NT2/D1 (cell line): Measurements from ENCODE around the gene ATN1.
"Not testable (repeated sequence)": the region's sequence is repeated elsewhere in the genome, so short reads cannot be mapped to it uniquely, and the experiment has no call there.

Source experiments
- DNase-seq: peaks from one replicate; pipeline ENCODE4 v3.0.0-alpha.2; 2011; ENCODE audit warnings: low read depth, low spot score
- H3K27me3 ChIP-seq: 2 replicates; pipeline ENCODE4 v1.6.0; 2011; ENCODE audit warnings: mild to moderate bottlenecking; ENCODE audit not compliant: insufficient read length, insufficient read depth
- H3K36me3 ChIP-seq: 2 replicates; pipeline ENCODE4 v1.6.1; 2011; ENCODE audit warnings: mild to moderate bottlenecking, low read length, mixed read lengths; ENCODE audit not compliant: insufficient read depth, insufficient read length
- H3K4me1 ChIP-seq: 2 replicates; pipeline ENCODE4 v1.5.1; 2011; ENCODE audit not compliant: insufficient read depth, insufficient read length
- H3K4me3 ChIP-seq: 2 replicates; pipeline ENCODE4 v1.5.1; 2011; ENCODE audit warnings: low read depth; ENCODE audit not compliant: insufficient read length
- H3K9ac ChIP-seq: 2 replicates; pipeline ENCODE4 v1.6.0; 2011; ENCODE audit warnings: low read depth; ENCODE audit not compliant: insufficient read length
- H3K9me3 ChIP-seq: 2 replicates; pipeline ENCODE4 v1.5.1; 2011; ENCODE audit warnings: mild to moderate bottlenecking, low read length; ENCODE audit not compliant: insufficient read depth
- SUZ12 ChIP-seq: IDR thresholded peaks from 2 replicates; pipeline ENCODE4 v1.6.1; 2011; ENCODE audit not compliant: insufficient read length, insufficient read depth; ENCODE audit errors: extremely low read depth
- YY1 ChIP-seq: IDR thresholded peaks from 2 replicates; pipeline ENCODE4 v1.6.1; 2011; ENCODE audit not compliant: insufficient read length, insufficient read depth
- ZNF274 ChIP-seq: IDR thresholded peaks from 2 replicates; pipeline ENCODE4 v1.6.1; 2011; ENCODE audit warnings: mild to moderate bottlenecking, low read depth, low read length

ATN1 gene, protein sequence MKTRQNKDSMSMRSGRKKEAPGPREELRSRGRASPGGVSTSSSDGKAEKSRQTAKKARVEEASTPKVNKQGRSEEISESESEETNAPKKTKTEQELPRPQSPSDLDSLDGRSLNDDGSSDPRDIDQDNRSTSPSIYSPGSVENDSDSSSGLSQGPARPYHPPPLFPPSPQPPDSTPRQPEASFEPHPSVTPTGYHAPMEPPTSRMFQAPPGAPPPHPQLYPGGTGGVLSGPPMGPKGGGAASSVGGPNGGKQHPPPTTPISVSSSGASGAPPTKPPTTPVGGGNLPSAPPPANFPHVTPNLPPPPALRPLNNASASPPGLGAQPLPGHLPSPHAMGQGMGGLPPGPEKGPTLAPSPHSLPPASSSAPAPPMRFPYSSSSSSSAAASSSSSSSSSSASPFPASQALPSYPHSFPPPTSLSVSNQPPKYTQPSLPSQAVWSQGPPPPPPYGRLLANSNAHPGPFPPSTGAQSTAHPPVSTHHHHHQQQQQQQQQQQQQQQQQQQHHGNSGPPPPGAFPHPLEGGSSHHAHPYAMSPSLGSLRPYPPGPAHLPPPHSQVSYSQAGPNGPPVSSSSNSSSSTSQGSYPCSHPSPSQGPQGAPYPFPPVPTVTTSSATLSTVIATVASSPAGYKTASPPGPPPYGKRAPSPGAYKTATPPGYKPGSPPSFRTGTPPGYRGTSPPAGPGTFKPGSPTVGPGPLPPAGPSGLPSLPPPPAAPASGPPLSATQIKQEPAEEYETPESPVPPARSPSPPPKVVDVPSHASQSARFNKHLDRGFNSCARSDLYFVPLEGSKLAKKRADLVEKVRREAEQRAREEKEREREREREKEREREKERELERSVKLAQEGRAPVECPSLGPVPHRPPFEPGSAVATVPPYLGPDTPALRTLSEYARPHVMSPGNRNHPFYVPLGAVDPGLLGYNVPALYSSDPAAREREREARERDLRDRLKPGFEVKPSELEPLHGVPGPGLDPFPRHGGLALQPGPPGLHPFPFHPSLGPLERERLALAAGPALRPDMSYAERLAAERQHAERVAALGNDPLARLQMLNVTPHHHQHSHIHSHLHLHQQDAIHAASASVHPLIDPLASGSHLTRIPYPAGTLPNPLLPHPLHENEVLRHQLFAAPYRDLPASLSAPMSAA (N-terminal part only)

DNA sequence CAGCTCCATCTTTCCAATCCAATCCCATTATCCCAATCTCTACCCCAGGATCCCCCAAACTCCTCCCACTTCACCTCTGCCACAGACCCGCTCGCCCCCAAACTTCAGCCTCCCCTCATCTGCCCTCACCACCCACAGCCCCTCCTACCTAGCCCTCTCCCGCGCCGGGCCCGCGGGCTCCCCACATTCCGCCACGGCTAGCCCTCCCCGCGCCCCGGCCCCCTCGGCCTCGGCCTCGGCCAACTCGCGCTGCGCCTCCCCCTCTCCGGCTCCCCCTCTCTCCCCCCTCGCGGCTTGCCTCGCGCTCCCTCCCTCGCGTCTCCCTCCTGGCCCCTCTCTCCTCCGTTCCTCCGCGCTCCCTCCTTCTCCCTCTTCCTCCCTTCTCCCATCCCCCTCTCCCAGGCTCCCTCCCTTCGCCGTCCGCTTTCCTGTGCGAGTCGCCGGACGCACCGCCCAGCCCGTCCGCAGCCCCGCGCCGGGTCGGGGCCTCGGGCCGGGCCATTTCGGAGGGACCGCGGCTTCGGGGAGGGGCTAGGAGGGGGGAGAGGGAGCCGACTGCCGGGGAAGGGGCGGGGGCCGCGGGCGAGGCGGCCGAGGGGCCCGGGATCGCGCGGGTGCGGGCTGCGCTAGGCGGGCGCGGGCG is at the start of gene ATN1:
ATN1 (plus strand) TSS at position 581 of the 643 bp plus-strand sequence. CDS start 6,043 bp downstream, outside the sequence.
- Histone ChIP-seq H3K4me1 (peaks cover 26% of the 10 kb centered on the region), H3K9ac (peak within 1 kb of the TSS; percentile 94), H3K9me3 (no peaks in the 10 kb centered on the region), H3K27me3 (no peaks in the 10 kb centered on the region), H3K36me3 (peaks cover 40% of the 10 kb centered on the region), H3K4me3 (peak within 1 kb of the TSS; percentile 89)
- TF ChIP-seq YY1 (no peak), SUZ12 (no peak), ZNF274 (no peak)
- peak; percentile 95 for DNase-seq

DNA sequence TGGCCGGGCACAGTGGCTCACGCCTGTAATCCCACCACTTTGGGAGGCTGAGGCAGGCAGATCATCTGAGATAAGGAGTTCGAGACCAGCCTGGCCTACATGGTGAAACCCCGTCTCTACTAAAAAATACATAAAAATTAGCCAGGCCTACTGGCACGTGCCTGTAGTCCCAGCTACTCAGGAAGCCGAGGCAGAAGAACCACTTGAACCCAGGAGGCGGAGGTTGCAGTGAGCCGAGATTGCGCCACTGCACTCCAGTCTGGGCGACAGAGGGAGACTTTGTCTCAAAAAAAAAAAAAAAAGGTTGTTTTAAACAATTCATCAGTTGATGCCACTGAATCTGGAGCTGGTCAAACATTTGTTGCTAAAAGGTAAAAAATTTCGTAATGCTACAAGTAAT is 47.9 kb upstream of the ATN1 start:
- DNase-seq, H3K4me3 ChIP-seq, H3K27me3 ChIP-seq, H3K9me3 ChIP-seq: not testable (repeated sequence)
- peaks cover 17% of the 10 kb centered on the region for H3K4me1 ChIP-seq
- peak overlapping the region; percentile 22 for H3K9ac ChIP-seq
- H3K36me3 ChIP-seq, result peaks cover 29% of the 10 kb centered on the region

DNA sequence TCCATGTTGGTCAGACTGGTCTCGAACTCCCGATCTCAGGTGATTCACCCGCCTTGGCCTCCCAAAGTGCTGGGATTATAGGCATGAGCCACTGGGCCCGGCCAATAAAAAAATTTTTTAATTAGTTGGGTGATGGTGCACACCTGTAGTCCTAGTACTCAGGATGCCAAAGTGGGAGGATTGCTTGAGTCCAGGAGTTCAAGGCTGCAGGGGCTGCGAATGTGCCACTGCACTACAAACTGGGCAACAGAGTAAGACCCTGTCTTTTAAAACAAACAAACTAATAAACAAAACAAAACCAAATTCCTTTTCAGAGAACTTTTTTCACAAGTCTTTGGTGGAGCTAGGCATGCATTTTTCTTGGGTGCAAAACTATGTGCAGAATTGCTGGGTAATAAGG is 44.5 kb upstream of the ATN1 start:
- H3K36me3 ChIP-seq, result peaks cover 19% of the 10 kb centered on the region

DNA sequence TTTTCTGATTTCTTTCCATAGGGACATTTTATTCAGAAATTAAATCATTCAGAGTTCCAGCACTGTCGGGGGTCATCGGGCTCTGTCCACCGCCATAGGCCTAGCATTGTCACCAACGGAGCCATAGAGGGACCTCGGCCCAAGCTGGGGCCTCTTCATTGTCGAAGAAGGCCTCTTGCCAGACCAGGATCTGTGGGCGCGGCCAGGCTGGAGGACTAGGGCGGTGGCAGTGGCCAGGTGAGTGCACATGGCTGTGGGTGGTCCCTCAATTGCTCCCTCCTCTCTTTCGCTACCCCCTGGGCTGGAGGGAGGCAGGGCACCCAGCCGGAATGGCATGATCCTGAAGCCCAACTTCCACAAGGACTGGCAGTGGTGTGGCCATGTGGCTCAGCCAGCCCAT is 44.1 kb upstream of the ATN1 start:
- Histone ChIP-seq H3K4me3 (no peak overlapping the region), H3K27me3 (no peaks in the 10 kb centered on the region), H3K36me3 (peaks cover 19% of the 10 kb centered on the region), H3K4me1 (peaks cover 25% of the 10 kb centered on the region), H3K9ac (peak overlapping the region; percentile 0), H3K9me3 (no peaks in the 10 kb centered on the region)
- no peak for DNase-seq
- no peak for TF ChIP-seq YY1
- TF ChIP-seq SUZ12, result no peak
- no peak for TF ChIP-seq ZNF274

More for the DNA sequence above, 44.5 kb upstream of the ATN1 start:
- no peak for DNase-seq
- Histone ChIP-seq H3K9me3 (no peaks in the 10 kb centered on the region), H3K4me3 (no peak overlapping the region), H3K27me3 (no peaks in the 10 kb centered on the region), H3K9ac (no peak overlapping the region), H3K4me1 (peaks cover 23% of the 10 kb centered on the region)
- TF ChIP-seq ZNF274 (no peak), YY1 (no peak), SUZ12 (no peak)

DNA sequence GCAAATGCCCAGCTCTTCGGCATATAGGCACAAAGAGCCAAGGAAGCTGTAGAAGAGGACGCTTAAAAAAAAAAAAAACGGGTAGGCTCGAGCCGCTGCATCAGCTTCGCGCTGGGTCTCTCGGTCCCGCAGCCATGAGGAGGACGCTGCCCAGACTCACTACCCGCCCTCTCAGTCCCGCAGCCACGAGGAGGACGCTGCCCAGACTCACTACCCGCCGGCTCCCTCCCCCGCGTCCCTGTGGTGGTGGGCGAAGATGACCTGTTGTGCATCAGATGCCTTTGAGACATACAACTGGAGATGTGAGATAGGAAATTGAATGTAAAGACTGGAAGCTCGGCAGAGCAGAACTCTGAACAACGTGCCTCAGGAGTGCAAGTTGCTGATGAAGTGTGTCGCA is 43.2 kb upstream of the ATN1 start:
- DNase-seq, result no peak
- no peak overlapping the region for H3K9ac ChIP-seq
- H3K9me3 ChIP-seq, result no peaks in the 10 kb centered on the region
- H3K27me3 ChIP-seq, result no peaks in the 10 kb centered on the region
- peaks cover 19% of the 10 kb centered on the region for H3K36me3 ChIP-seq
- no peak overlapping the region for H3K4me3 ChIP-seq
- no peak for TF ChIP-seq YY1
- no peak for TF ChIP-seq SUZ12
- TF ChIP-seq ZNF274, result no peak
- H3K4me1 ChIP-seq, result peaks cover 26% of the 10 kb centered on the region

DNA sequence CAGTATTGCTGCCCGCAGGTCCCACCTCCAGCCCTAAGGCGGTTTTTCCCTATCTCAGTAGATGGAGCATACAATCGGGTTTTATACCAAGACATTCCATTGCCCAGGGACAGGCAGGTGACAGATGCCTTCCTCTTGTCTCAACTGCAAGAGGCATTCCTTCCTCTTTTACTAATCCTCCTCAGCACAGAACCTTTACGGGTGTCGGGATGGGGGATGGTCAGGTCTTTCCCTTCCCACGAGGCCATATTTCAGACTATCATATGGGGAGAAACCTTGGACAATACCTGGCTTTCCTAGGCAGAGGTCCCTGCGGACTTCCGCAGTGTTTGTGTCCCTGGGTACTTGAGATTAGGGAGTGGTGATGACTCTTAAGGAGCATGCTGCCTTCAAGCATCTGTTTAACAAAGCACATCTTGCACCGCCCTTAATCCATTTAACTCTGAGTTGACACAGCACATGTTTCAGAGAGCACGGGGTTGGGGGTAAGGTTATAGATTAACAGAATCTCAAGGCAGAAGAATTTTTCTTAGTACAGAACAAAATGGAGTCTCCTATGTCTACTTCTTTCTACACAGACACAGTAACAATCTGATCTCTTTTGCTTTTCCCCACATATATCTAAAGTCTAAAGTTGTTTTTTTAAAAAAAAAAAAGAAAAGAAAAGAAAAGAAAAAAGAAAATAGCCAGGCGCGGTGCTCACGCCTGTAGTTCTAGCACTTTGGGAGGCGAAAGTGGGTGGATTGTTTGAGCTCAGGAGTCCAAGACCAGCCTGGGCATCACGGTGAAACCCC is 41.4 kb upstream of the ATN1 start:
- not testable (repeated sequence) for DNase-seq, H3K27me3 ChIP-seq, H3K4me3 ChIP-seq, H3K9me3 ChIP-seq
- peaks cover 25% of the 10 kb centered on the region for H3K4me1 ChIP-seq
- H3K36me3 ChIP-seq, result peaks cover 19% of the 10 kb centered on the region
- peak overlapping the region; percentile 23 for H3K9ac ChIP-seq
